Ascending aorta (tissue), 2 donors: ENCODE measurements around the gene ZNF500. TPM values are rescaled to one million over a fixed set of nuclear protein-coding genes. Genes with fewer than 3 reads are reported as not detected.

Experiments used
- DNase-seq, 2 donors: peaks; one replicate each; pipeline ENCODE4 v3.0.0-alpha.2; 2019; ENCODE audit warnings: low spot score in 2 of 2
- H3K27ac ChIP-seq, 2 donors: fragments of 200-600 bp; sonication (generic); one replicate each; pipeline ENCODE4 v1.5.1; 2016 to 2017; ENCODE audit warnings: mild to moderate bottlenecking in 1 of 2
- H3K27me3 ChIP-seq: fragments of 200-600 bp; sonication (generic); one replicate; pipeline ENCODE4 v1.5.1; 2017
- H3K36me3 ChIP-seq, 2 donors: fragments of 200-600 bp; sonication (generic); one replicate each; pipeline ENCODE4 v1.5.1; 2016
- H3K4me1 ChIP-seq, 2 donors: fragments of 200-600 bp; sonication (generic); one replicate each; pipeline ENCODE4 v1.5.1; 2016 to 2017; ENCODE audit warnings: mild to moderate bottlenecking in 1 of 2
- H3K4me3 ChIP-seq, 2 donors: fragments of 200-600 bp; sonication (generic); one replicate each; pipeline ENCODE4 v1.5.1; 2016 to 2017; ENCODE audit warnings: mild to moderate bottlenecking in 1 of 2
- H3K9me3 ChIP-seq, 2 donors: fragments of 200-600 bp; sonication (generic); one replicate each; pipeline ENCODE4 v1.5.1; 2016
- intact Hi-C: fragments of 100-400 bp; cut with DNase I; formaldehyde crosslinking; loops from one replicate; pipeline ENCODE4 v1.15.1; 2023
- total RNA-seq: library from RNA; depleted of rRNA; stranded (reverse); fragments of >200 nt; gene quantifications from one replicate; pipeline ENCODE4 v1.1.0, GENCODE V29; 2016
- TF ChIP-seq, protein P1 (sequence below), 3 experiments: fragments of 200-600 bp in 2 of 3; fragments of 450-650 bp in 1 of 3; sonication (generic) in 2 of 3; IDR thresholded peaks; one replicate each; pipeline ENCODE4 v1.5.1; 2016 to 2019; ENCODE audit warnings: antibody characterized with exemption in 3 of 3, mild to moderate bottlenecking in 1 of 3, moderate library complexity in 1 of 3

The ZNF500 gene
- total RNA-seq, 1 donor from 2014 or later, result 13.7 TPM

DNA sequence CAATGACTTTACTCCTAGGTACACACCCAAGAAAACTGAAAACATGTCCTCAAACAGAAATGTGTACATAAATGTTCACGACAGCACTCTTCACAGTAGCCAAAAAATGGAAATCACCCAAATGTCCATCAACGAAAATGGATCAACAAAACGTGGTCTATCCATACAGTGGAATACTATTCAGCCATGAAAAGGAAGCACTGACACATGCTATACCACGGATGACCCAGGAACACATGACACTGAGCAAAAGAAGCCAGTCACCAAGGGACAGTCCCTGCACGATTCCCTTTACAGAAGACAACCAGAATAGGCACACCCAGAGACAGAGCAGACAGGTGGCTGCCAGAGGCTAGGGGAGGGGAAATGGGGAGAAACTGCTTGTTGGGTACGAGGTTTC, 11.3 kb downstream of the ZNF500 start:
- no peak for DNase-seq
- TF ChIP-seq, protein P1, sequence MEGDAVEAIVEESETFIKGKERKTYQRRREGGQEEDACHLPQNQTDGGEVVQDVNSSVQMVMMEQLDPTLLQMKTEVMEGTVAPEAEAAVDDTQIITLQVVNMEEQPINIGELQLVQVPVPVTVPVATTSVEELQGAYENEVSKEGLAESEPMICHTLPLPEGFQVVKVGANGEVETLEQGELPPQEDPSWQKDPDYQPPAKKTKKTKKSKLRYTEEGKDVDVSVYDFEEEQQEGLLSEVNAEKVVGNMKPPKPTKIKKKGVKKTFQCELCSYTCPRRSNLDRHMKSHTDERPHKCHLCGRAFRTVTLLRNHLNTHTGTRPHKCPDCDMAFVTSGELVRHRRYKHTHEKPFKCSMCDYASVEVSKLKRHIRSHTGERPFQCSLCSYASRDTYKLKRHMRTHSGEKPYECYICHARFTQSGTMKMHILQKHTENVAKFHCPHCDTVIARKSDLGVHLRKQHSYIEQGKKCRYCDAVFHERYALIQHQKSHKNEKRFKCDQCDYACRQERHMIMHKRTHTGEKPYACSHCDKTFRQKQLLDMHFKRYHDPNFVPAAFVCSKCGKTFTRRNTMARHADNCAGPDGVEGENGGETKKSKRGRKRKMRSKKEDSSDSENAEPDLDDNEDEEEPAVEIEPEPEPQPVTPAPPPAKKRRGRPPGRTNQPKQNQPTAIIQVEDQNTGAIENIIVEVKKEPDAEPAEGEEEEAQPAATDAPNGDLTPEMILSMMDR (IDR thresholded peaks at IDR 0.05), result no peak
- peaks cover 93 to 94% of the 10 kb centered on the region in 2 donors for H3K36me3 ChIP-seq

DNA sequence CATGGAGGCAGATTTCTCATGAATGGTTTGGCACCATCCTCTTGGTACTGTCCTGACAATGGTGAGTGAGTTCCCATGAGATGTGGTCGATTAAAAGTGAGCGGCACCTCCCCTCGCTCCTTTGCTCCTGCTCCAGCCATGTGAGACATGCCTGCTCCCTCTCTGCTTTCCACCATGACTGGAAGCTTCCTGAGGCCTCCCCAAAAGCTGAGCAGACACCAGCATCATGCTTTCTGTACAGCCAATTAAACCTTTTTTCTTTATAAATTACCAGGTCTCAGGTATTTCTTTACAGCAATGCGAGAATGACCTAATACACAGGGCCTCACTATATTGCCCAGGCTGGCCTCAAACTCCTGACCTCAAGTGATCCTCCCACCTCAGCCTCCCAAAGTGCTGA, 12.1 kb downstream of the ZNF500 start:
- H3K4me1 ChIP-seq, result no peaks in the 10 kb centered on the region
- intact Hi-C loops, result no loop called here
- DNase-seq, result no peak
- H3K9me3 ChIP-seq, result no peaks in the 10 kb centered on the region
- TF ChIP-seq, protein P1 (IDR thresholded peaks at IDR 0.05), result no peak
- peaks cover 88 to 91% of the 10 kb centered on the region in 2 donors for H3K36me3 ChIP-seq
- H3K4me3 ChIP-seq, result no peak overlapping the region
- no peak overlapping the region for H3K27ac ChIP-seq
- H3K27me3 ChIP-seq, result no peaks in the 10 kb centered on the region

More for the DNA sequence above, 11.3 kb downstream of the ZNF500 start:
- H3K27me3 ChIP-seq, result no peaks in the 10 kb centered on the region
- no peaks in the 10 kb centered on the region for H3K4me1 ChIP-seq
- intact Hi-C loops, result no loop called here
- H3K27ac ChIP-seq, result no peak overlapping the region
- H3K4me3 ChIP-seq, result no peak overlapping the region
- no peaks in the 10 kb centered on the region for H3K9me3 ChIP-seq

DNA sequence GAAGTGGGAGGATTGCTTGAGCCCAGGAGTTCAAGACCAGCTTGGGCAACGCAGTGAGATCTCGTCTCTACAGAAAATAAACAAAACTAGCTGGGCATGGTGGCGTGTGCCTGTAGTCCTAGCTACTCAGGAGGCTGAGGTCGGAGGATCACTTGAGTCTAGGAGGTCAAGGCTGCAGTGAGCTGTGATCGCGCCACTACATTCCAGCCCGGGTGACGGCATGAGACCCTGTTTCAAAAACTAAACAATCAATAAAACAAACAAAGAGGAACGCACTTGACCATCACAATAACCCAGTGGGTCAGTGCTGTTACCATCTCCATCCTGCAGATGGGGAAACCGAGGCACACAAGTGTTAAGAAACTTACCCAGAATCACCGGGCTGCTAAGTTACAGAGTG, 13.7 kb downstream of the ZNF500 start:
- DNase-seq, result no peak
- TF ChIP-seq, protein P1 (IDR thresholded peaks at IDR 0.05), result no peak
- Histone ChIP-seq H3K4me1 (no peaks in the 10 kb centered on the region), H3K27me3 (no peaks in the 10 kb centered on the region), H3K27ac (no peak overlapping the region), H3K36me3 (peaks cover 74 to 87% of the 10 kb centered on the region in 2 donors), H3K4me3 (no peak overlapping the region), H3K9me3 (no peaks in the 10 kb centered on the region)
- intact Hi-C loops, result no loop called here

DNA sequence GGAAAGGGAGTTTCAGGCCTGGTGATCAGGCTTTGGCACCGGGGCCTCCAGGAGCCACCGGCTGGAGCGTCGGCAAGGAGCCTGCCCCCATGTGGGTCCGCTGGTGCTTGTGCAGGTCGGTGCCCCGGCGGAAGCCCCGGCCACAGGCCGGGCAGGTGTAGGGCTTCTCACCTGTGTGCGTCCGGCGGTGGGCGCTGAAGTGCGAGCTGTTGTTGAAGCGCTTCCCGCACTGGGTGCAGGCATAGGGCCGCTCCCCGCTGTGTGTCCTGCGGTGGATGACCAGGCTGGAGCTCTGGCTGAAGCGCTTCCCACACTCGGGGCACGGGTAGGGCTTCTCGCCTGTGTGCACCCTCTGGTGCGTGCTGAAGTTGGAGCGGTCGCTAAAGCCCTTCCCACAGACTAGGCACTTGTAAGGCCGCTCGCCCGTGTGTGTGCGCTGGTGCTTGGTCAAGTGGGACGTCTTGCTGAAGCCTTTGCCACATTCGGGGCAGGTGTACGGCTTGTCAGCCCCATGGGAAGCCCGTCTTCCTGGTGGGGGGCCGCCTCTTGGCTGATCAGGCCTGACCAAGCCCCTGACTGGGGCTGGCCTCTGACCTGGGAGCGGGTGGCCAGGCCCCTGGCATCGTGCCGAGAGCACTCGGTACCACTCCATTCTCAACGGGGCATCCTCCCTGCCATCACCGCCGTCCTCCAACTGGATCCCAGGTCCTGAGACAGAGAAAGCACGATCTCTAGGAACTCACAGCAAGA, 14.4 kb downstream of the ZNF500 start:
- peaks cover 67 to 80% of the 10 kb centered on the region in 2 donors for H3K36me3 ChIP-seq
- H3K4me3 ChIP-seq, result no peak overlapping the region
- no peak for DNase-seq
- intact Hi-C loops, result no loop called here
- H3K27ac ChIP-seq, result no peak overlapping the region
- H3K9me3 ChIP-seq, result no peaks in the 10 kb centered on the region
- no peaks in the 10 kb centered on the region for H3K27me3 ChIP-seq
- no peaks in the 10 kb centered on the region for H3K4me1 ChIP-seq
- TF ChIP-seq, protein P1 (IDR thresholded peaks at IDR 0.05), result no peak

DNA sequence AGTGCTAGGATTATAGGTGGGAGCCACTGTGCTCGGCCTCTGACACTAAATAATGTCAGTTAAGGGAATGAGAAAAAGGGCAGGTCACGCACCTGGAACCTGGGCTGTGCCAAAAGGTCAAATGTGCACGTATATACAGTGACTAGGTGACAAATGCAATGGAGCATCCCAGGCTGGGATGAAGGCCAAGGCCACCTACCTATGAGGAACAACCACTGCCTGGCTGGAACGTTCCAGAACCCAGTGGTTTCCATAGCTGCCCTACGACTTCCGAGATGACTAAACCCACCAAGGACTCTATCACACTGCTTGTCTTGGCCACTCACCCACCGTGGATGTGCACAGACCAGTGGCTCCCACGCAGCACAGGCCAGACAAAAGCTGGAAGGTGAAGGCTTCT, 16.1 kb downstream of the ZNF500 start:
- TF ChIP-seq, protein P1 (IDR thresholded peaks at IDR 0.05), result no peak
- Histone ChIP-seq H3K9me3 (no peaks in the 10 kb centered on the region), H3K27ac (no peak overlapping the region), H3K27me3 (no peaks in the 10 kb centered on the region), H3K4me1 (peaks cover 0 to 3% of the 10 kb centered on the region in 2 donors), H3K4me3 (no peak overlapping the region), H3K36me3 (peaks cover 52 to 67% of the 10 kb centered on the region in 2 donors)
- DNase-seq, result no peak
- intact Hi-C loops, result no loop called here
